Ovary (tissue), 9 donors: ENCODE results near the gene MUC13. TPM values are rescaled to one million over a fixed set of nuclear protein-coding genes. Genes with fewer than 3 reads are reported as not detected.

Source experiments
- DNase-seq, 5 donors: peaks; one replicate each; pipeline ENCODE4 v3.0.0-alpha.2; 2019 to 2020
- H3K27ac ChIP-seq, 2 donors: fragments of 200-600 bp; one replicate each; pipeline versions ENCODE4 v1.5.1 to v1.8.0; 2019 to 2022
- H3K27me3 ChIP-seq: fragments of 200-600 bp; one replicate; pipeline ENCODE4 v1.8.0; 2022
- H3K36me3 ChIP-seq: fragments of 200-600 bp; sonication (generic); one replicate; pipeline ENCODE4 v1.5.1; 2019
- H3K4me1 ChIP-seq: one replicate; pipeline ENCODE4 v1.8.1; 2013; ENCODE audit warnings: mild to moderate bottlenecking, moderate library complexity; ENCODE audit not compliant: insufficient read depth
- H3K4me3 ChIP-seq: fragments of 200-600 bp; sonication (generic); one replicate; pipeline ENCODE4 v1.5.1; 2017
- H3K9me3 ChIP-seq, 2 donors: fragments of 200-600 bp in 1 of 2; sonication (generic) in 1 of 2; one replicate each; pipeline versions ENCODE4 v1.5.1 to v1.8.1; 2013 to 2019; ENCODE audit warnings: mild to moderate bottlenecking in 1 of 2, moderate library complexity in 1 of 2
- CTCF ChIP-seq, 3 donors: fragments of 450-650 bp in 2 of 3; fragments of 200-600 bp in 1 of 3; IDR thresholded peaks; one replicate each; pipeline versions ENCODE4 v1.5.1 to v1.8.0; 2016 to 2022; ENCODE audit warnings: antibody characterized with exemption in 3 of 3, mild to moderate bottlenecking in 1 of 3
- EP300 ChIP-seq: sonication (generic); formaldehyde crosslinking; IDR thresholded peaks from one replicate; pipeline ENCODE4 v1.6.1; 2017; ENCODE audit warnings: antibody characterized with exemption
- POLR2A ChIP-seq: fragments of 450-650 bp; IDR thresholded peaks from one replicate; pipeline ENCODE4 v1.6.1; 2017; ENCODE audit warnings: antibody characterized with exemption, mild to moderate bottlenecking, moderate library complexity
- WGBS, 3 donors: extraction: QIAGEN DNeasy Blood & Tissue Kit in 1 of 3; methylation state at CpG; one replicate each; pipeline versions ENCODE4 v1.1.5 to v1.1.7; 2013 to 2017; 5-methylcytosine and 5-hydroxymethylcytosine counted together
- intact Hi-C, 4 donors: fragments of 100-400 bp; cut with DNase I; formaldehyde crosslinking; loops; one replicate each; pipeline versions ENCODE4 v1.11.0 to v1.15.1; 2022 to 2023
- polyA plus RNA-seq, 2 donors: library from polyadenylated mRNA; stranded (reverse); fragments of 200-250 nt in 1 of 2; fragments of 350-450 nt in 1 of 2; fragmentation: Illumina TruSeq in 1 of 2; extraction: RNeasy Lipid Tissue Mini Kit (QIAGEN cat#74804) in 1 of 2; gene quantifications; one replicate each; pipeline ENCODE4 v1.2.3, GENCODE V29; 2013 to 2014
- total RNA-seq, 7 donors: library from RNA; depleted of rRNA in 2 of 7; stranded (reverse); fragments of >200 nt in 2 of 7; fragmentation: NEBNext Ultra II Directional in 3 of 7; extraction: Animal tissue kit (Norgen Biotek cat#: 25700) in 3 of 7; gene quantifications; one replicate each; pipeline versions ENCODE4 v1.1.0 to v1.2.4, GENCODE V29; 2016 to 2023
- donor health status: DM: no; HTN: no; CAD: no; lungs with moderate emphysema.
- donor health status: DM: no; HTN: no; CAD: no.
- donor health status: Bipolar disorder and iron deficiency.
- donor health status: DM: yes; HTN: yes; CAD: no.
- donor health status: DM: no; HTN: no; CAD: no.
- donor health status: DM: yes; HTN: yes; CAD: no.

MUC13 gene
- total and polyA plus RNA-seq, 9 donors = 0.04 to 1.5 (median 0.23) TPM; not detected in 4

- H3K4me3 ChIP-seq = no peak overlapping the region
- no peaks in the 10 kb centered on the region for H3K4me1 ChIP-seq
- no peaks in the 10 kb centered on the region for H3K9me3 ChIP-seq
- 96 to 99% (median 96%) methylated on average over 6 of the region's 6 CpGs for WGBS, 3 donors
- DNase-seq = no peak
- H3K36me3 ChIP-seq = no peaks in the 10 kb centered on the region
- no peaks in the 10 kb centered on the region for H3K27me3 ChIP-seq
- no peak overlapping the region for H3K27ac ChIP-seq
- no peak for TF ChIP-seq POLR2A
- no peak for TF ChIP-seq CTCF (IDR thresholded peaks at IDR 0.05)
- no peak for TF ChIP-seq EP300
- intact Hi-C loops = no loop called here
These were observed 41.8 kb upstream of the MUC13 start for GRCh38 chr3:124976383-124976782.

GRCh38 chr3:124974691-124975090 is 40.1 kb upstream of the MUC13 start:
- TF ChIP-seq CTCF (IDR thresholded peaks at IDR 0.05) = no peak
- TF ChIP-seq POLR2A = no peak
- TF ChIP-seq EP300 = no peak
- no peaks in the 10 kb centered on the region for H3K4me1 ChIP-seq
- intact Hi-C loops = no loop called here
- no peak overlapping the region for H3K27ac ChIP-seq
- no peak for DNase-seq
- H3K9me3 ChIP-seq = no peaks in the 10 kb centered on the region
- no peak overlapping the region for H3K4me3 ChIP-seq
- no peaks in the 10 kb centered on the region for H3K36me3 ChIP-seq
- WGBS, 3 donors = 97 to 100% (median 98%) methylated on average over 2 of the region's 2 CpGs
- H3K27me3 ChIP-seq = no peaks in the 10 kb centered on the region

- no peak for DNase-seq
- H3K4me1 ChIP-seq = no peaks in the 10 kb centered on the region
- no peaks in the 10 kb centered on the region for H3K9me3 ChIP-seq
- no peak overlapping the region for H3K4me3 ChIP-seq
- H3K27ac ChIP-seq = no peak overlapping the region
- intact Hi-C loops = no loop called here
- TF ChIP-seq CTCF (IDR thresholded peaks at IDR 0.05) (no peak), EP300 (no peak), POLR2A (no peak)
- H3K36me3 ChIP-seq = no peaks in the 10 kb centered on the region
- H3K27me3 ChIP-seq = no peaks in the 10 kb centered on the region
These were observed 38.7 kb upstream of the MUC13 start for GRCh38 chr3:124973290-124973689.

GRCh38 chr3:124972457-124972856 is 37.9 kb upstream of the MUC13 start:
- H3K4me1 ChIP-seq = no peaks in the 10 kb centered on the region
- no peaks in the 10 kb centered on the region for H3K36me3 ChIP-seq
- no peaks in the 10 kb centered on the region for H3K9me3 ChIP-seq
- intact Hi-C loops = no loop called here
- H3K27me3 ChIP-seq = no peaks in the 10 kb centered on the region
- no peak overlapping the region for H3K27ac ChIP-seq
- WGBS, 3 donors = 83 to 90% (median 89%) methylated on average over 3 of the region's 3 CpGs
- no peak for DNase-seq
- TF ChIP-seq CTCF (IDR thresholded peaks at IDR 0.05) (no peak), EP300 (no peak), POLR2A (no peak)
- no peak overlapping the region for H3K4me3 ChIP-seq
